Breast epithelium (tissue), 3 donors: ENCODE data around the gene AMPH.

Experiments used
- CTCF ChIP-seq, 3 donors: fragments of 450-650 bp; IDR thresholded peaks; one replicate each; pipeline ENCODE4 v1.5.1; 2016 to 2017; ENCODE audit warnings: antibody characterized with exemption in 3 of 3, mild to moderate bottlenecking in 3 of 3, moderate library complexity in 3 of 3
- POLR2A ChIP-seq: fragments of 450-650 bp; IDR thresholded peaks from one replicate; pipeline ENCODE4 v1.6.1; 2016; ENCODE audit warnings: antibody characterized with exemption, mild to moderate bottlenecking, moderate library complexity

DNA sequence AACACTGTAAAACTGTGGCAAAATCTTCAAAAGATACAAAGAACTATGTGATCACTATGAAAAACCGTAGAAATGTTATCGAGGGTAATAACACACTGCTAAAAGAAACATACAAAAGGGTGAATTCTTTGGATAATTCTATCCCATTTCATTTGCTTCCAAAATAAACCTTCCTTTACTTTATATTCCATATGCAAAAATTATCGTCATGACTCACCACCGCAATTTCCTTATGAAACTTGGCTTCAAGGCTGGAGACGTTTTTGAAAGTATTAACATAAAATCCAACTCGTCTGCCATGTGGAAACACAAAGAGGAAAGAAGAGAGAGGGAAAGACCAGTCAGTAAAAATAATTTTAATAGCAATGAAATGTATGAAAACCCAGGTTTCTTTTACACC is 165.2 kb downstream of the AMPH start:
- TF ChIP-seq CTCF (IDR thresholded peaks at IDR 0.05) (no peak), POLR2A (no peak)
